Activated CD4-positive, alpha-beta T cell treated with anti-CD3 and anti-CD28 coated beads for 1 hour (primary cell): ENCODE data around the gene CHSY1.
A peak's percentile ranks its signal among the peaks of the same experiment; 100 is the strongest.
"Not testable (repeated sequence)": the region's sequence is repeated elsewhere in the genome, so short reads cannot be mapped to it uniquely, and the experiment has no call there.

Source experiments
- DNase-seq: peaks from one replicate; pipeline ENCODE4 v3.0.0-alpha.2; 2020

CHSY1 gene

GRCh38 chr15:101131489-101132389 lies 120.1 kb downstream of the CHSY1 start:
- no peak for DNase-seq

- DNase-seq, result no peak
These were observed 121.9 kb downstream of the CHSY1 start for GRCh38 chr15:101129851-101130380.

DNA sequence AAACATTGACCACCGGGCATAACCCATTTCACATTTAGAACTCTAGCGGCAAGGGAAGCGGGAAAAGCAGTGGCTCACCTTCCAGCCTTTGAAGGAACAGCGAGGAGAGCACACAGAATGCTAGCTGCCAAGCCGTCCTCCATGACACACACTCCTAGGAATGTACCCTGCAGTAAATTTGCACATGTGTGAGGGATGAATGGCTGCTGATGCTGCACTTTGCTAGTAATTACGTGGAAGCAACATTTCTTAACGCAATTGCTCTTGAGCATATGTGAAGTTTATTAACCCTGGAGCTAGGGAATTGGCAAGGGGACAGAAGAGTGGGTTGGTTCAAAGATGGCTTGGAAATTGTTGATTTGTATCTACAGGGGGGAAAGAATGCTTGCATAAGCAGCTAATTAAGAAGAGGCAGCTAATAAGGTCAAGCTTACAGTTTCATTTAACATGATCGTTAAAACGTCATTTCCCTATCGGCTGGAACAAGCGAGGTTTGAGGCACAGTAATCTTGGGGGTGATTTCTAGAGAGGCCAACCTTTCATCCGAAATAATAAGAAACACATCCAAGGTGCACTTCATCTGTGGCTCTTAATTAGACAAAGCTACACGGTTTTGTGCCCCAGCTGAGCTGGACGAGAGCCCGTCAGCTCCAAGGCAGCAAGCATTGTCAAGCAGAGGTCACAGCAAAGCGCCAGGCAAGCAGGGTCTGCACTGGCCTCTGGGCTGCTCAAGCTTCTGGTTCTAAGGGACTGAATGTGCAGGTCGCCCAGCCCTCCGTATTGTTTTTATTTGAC lies 123.4 kb downstream of the CHSY1 start:
- no peak for DNase-seq

DNA sequence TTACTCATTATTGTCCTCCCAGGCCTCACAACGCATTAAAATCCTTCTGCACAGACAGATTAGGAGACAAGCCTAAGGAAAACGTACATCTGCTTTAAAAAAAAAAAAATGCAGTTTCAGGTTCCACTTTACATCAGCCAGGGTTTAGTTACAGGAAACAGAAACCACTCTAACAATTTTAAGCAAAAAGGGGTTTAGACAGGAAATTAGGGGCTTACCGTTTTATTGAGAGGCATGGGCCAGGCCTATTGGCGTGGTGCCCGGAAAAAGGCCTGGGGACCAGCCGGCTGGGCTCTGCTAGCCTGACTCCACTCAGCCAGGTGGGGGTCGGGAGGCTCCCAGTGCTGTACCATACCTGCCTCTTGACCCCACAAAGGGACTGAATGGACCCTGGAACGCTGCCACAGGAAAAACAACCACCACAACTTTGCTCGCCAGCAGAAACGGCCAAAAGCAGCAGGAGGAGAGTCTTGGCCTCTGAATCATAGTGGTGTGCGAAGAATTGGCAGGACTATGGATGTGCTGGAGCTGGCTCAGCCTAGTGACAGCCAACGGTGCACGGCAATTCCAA lies 124.3 kb downstream of the CHSY1 start:
- DNase-seq, result peak; percentile 39

DNA sequence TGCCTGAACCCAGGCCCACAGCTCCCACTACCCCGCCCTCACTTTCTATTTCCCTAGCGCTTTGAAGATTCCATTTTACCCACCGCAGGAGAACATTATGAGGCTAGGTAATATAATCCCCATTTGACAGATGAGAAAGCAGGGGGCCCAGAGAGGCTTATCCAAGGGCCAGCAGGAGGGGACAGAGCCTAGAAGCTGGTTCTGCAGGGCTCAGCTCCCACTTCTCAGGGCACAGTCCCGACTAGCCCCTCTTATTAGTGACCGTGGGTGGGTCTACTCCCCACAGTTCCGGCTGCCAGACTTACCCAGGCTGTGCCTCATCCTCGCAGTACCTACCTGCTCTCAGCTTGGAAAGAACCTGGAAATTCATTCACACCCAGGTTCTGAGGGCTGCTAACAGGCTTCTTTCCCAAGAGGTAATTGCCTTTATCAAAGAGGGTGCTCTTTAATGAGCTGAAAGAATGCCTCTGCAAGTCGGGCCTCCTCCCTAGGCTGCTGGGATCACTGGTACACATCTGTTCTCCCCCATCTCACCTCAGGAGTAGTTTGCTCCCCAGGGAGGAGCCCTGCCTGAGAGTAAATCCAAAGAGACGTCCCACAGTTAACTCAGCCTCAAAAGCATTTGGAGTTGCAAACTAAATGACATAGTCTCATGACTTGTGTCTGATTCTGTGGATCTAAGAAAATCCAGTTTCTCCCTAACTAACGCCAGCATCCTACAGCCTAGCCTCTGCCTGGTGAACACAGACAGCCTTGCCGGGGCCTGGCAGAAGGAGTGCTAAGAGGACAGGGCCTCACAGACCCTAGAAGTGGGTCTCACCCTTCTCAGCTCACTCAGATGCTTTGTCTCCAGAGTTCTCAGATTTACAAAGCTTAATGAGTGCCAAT lies 125.0 kb downstream of the CHSY1 start:
- no peak for DNase-seq

GRCh38 chr15:101125881-101126428 lies 125.9 kb downstream of the CHSY1 start:
- not testable (repeated sequence) for DNase-seq
